Tongue (tissue), 1 donor: Measurements from ENCODE around the gene STAMBP. TPM values are rescaled to one million over a fixed set of nuclear protein-coding genes. Genes with fewer than 3 reads are reported as not detected.

Experiments
- total RNA-seq: library from RNA; depleted of rRNA; stranded (reverse); fragments of >200 nt; gene quantifications from one replicate; pipeline ENCODE4 v1.2.3, GENCODE V29; 2014

The STAMBP gene
- total RNA-seq, 1 donor from 2014 or later, result 28.5 TPM

Other genes starting within 250 kb of the STAMBP start
- not detected for gene NAT8, start 186.5 kb upstream of the STAMBP start, total RNA-seq
- 26.5 TPM for gene TPRKB, start 91.6 kb upstream of the STAMBP start, total RNA-seq
- gene DUSP11, start 48.9 kb upstream of the STAMBP start, total RNA-seq, result 33.7 TPM
- gene C2orf78, start 44.8 kb upstream of the STAMBP start, total RNA-seq, result not detected
- 7.9 TPM for gene ACTG2, start 64.0 kb downstream of the STAMBP start, total RNA-seq
- gene DGUOK, start 97.9 kb downstream of the STAMBP start, total RNA-seq, result 23.5 TPM
- 10.6 TPM for gene TET3, start 155.9 kb downstream of the STAMBP start, total RNA-seq